K562 (cell line): Measurements from ENCODE around the gene FIGLA. TPM values are rescaled to one million over a fixed set of nuclear protein-coding genes. Genes with fewer than 3 reads are reported as not detected.

Experiments used
- ATAC-seq: fragments of 200-7000 bp; cut with Tn5 transposase; 3 replicates; pipeline ENCODE4 v1.9.1; 2020; ENCODE audit warnings: moderate library complexity
- BruUV-seq: library from RNA; stranded (reverse); fragments of 400-500 nt; replicated peaks from 2 replicates; lab custom pipeline; 2021; lab: Mats Ljungman, UMichigan
- CTCF ChIA-PET: fragments of 300-600 bp; formaldehyde crosslinking; extraction: SDS; loops from one replicate; lab custom pipeline; 2021; ENCODE audit warnings: low intra/inter-chr PET ratio; lab: Yijun Ruan, JAX
- POLR2A ChIA-PET: fragments of 300-600, 350-650 bp; sonication (Branson Sonifier 250); formaldehyde crosslinking; extraction: SDS; loops from one replicate; lab custom pipeline; 2021; ENCODE audit warnings: antibody characterized with exemption, inconsistent platforms; lab: Yijun Ruan, JAX
- DNase-seq, 4 experiments: peaks; one replicate each; pipeline versions ENCODE4 v3.0.0 to v3.0.0-alpha.2; 2011 to 2018; ENCODE audit warnings: low spot score in 3 of 4, mixed read lengths in 3 of 4; ENCODE audit errors: extremely low read depth in 1 of 4
- FAIRE-seq: peaks from 2 replicates; lab custom pipeline; 2011; peaks lifted over from hg19 to GRCh38; lab: Jason Lieb, UNC
- H2AFZ ChIP-seq: 2 replicates; pipeline ENCODE4 v1.6.0; 2011; ENCODE audit warnings: low read depth, low read length, control low read depth, inconsistent platforms
- H3K27ac ChIP-seq: fragments of 200-600 bp; 3 replicates; pipeline ENCODE4 v1.8.0; 2011; ENCODE audit warnings: low read depth, mild to moderate bottlenecking, control low read depth, inconsistent platforms, low read length, moderate library complexity, mixed read lengths; ENCODE audit errors: extremely low read depth
- H3K27me3 ChIP-seq, 2 experiments: fragments of 300-600 bp in 1 of 2; 2 replicates in 1 of 2; 3 replicates in 1 of 2; pipeline versions ENCODE4 v1.6.0 to v1.8.0; 2011; ENCODE audit warnings: inconsistent platforms in 2 of 2, low read length in 2 of 2, mild to moderate bottlenecking in 1 of 2, mixed read lengths in 1 of 2, moderate library complexity in 1 of 2; ENCODE audit not compliant: control insufficient read depth in 2 of 2, insufficient read depth in 2 of 2
- H3K36me3 ChIP-seq: fragments of 300-600 bp; 3 replicates; pipeline ENCODE4 v1.8.0; 2011; ENCODE audit warnings: mild to moderate bottlenecking, low read length, inconsistent platforms; ENCODE audit not compliant: control insufficient read depth, insufficient read depth
- H3K4me1 ChIP-seq, 2 experiments: fragments of 200-600 bp in 1 of 2; replicated peaks in 1 of 2; 2 replicates in 1 of 2; 3 replicates in 1 of 2; pipeline versions ENCODE4 v1.5.1 to v1.8.0; 2011; ENCODE audit warnings: inconsistent platforms in 2 of 2, low read length in 2 of 2, mild to moderate bottlenecking in 1 of 2, mixed read lengths in 1 of 2, moderate library complexity in 1 of 2; ENCODE audit not compliant: control insufficient read depth in 2 of 2, insufficient read depth in 2 of 2
- H3K4me2 ChIP-seq: 2 replicates; pipeline ENCODE4 v1.6.1; 2011; ENCODE audit warnings: low read length, control low read depth, inconsistent platforms, mixed read lengths; ENCODE audit not compliant: insufficient read depth
- H3K4me3 ChIP-seq: fragments of 200-600 bp; sonication (generic), shearing (Covaris generic); 2 replicates; pipeline ENCODE4 v1.5.1; 2016; ENCODE audit warnings: control low read depth, inconsistent platforms
- H3K79me2 ChIP-seq: fragments of 200-600 bp; 3 replicates; pipeline ENCODE4 v1.8.0; 2011; ENCODE audit warnings: low read length, inconsistent platforms; ENCODE audit not compliant: control insufficient read depth, insufficient read depth
- H3K9ac ChIP-seq, 2 experiments: 2 replicates each; pipeline versions ENCODE4 v1.6.0 to v1.6.1; 2011; ENCODE audit warnings: low read depth in 2 of 2, low read length in 2 of 2, control low read depth in 1 of 2, inconsistent platforms in 1 of 2, mild to moderate bottlenecking in 1 of 2, mixed read lengths in 1 of 2; ENCODE audit not compliant: insufficient read depth in 1 of 2
- H3K9me1 ChIP-seq: one replicate; pipeline ENCODE4 v1.6.0; 2011; ENCODE audit warnings: inconsistent platforms, mild to moderate bottlenecking, low read length, moderate library complexity; ENCODE audit not compliant: control insufficient read depth, insufficient read depth
- H3K9me3 ChIP-seq: replicated peaks from 2 replicates; pipeline ENCODE4 v1.5.1; 2011; ENCODE audit warnings: low read depth, low read length, inconsistent platforms; ENCODE audit not compliant: control insufficient read depth, insufficient read depth
- H4K20me1 ChIP-seq: replicated peaks from 2 replicates; pipeline ENCODE4 v1.6.1; 2011; ENCODE audit warnings: low read length, inconsistent platforms, mixed read lengths; ENCODE audit not compliant: control insufficient read depth, insufficient read depth
- FOXJ3 ChIP-seq: sonication (generic); formaldehyde crosslinking; IDR thresholded peaks from 2 replicates; pipeline ENCODE4 v1.4.0; 2020; ENCODE audit warnings: mild to moderate bottlenecking, missing genetic modification reagents
- MEIS2 ChIP-seq: fragments of 450-650 bp; IDR thresholded peaks from 2 replicates; pipeline ENCODE4 v1.6.1; 2014; ENCODE audit warnings: mild to moderate bottlenecking; ENCODE audit not compliant: partially characterized antibody
- TCF7 ChIP-seq: sonication (generic); IDR thresholded peaks from 2 replicates; pipeline ENCODE4 v1.6.1; 2016; ENCODE audit warnings: antibody characterized with exemption, borderline replicate concordance
- WGBS: fragments of 100-300 bp; shearing (Covaris generic); methylation state at CpG from one replicate; pipeline ENCODE4 v1.1.6; 2016; ENCODE audit warnings: low coverage, mixed read lengths; ENCODE audit not compliant: insufficient coverage; ENCODE audit errors: missing lambda C conversion rate; 5-methylcytosine and 5-hydroxymethylcytosine counted together
- in situ Hi-C: fragments of 300-500 bp; cut with MboI; formaldehyde crosslinking; loops from 4 replicates; pipeline ENCODE4 v1.15.0; 2018; ENCODE audit warnings: inconsistent platforms, mixed read lengths
- intact Hi-C: fragments of 100-400 bp; cut with micrococcal nuclease; formaldehyde crosslinking; loops from 2 replicates; pipeline ENCODE4 v1.14.2; 2022
- polyA plus RNA-seq, 8 experiments: library from polyadenylated mRNA; depleted of rRNA in 4 of 8; stranded (reverse) in 5 of 8; unstranded in 3 of 8; fragments of >200 nt; fragmentation: Nextera tagmentation in 2 of 8; fragmentation: Illumina TruSeq in 1 of 8; extraction: Ambion mirVana in 2 of 8; extraction: Trizol in 1 of 8; gene quantifications; 2 replicates each; pipeline versions ENCODE4 v1.2.1 to v1.2.3, GENCODE V29; 2011 to 2014; ENCODE audit warnings: inconsistent platforms in 1 of 8, missing spikeins in 1 of 8
- total RNA-seq, 7 experiments: library from RNA; depleted of rRNA in 6 of 7; stranded (reverse); fragments of >200 nt in 6 of 7; fragmentation: Illumina TruSeq in 2 of 7; extraction: Trizol in 2 of 7; gene quantifications; 2 replicates each; pipeline versions ENCODE4 v1.2.1 to v1.2.3, GENCODE V29; 2011 to 2021; ENCODE audit warnings: low replicate concordance in 1 of 7
- TF ChIP-seq, protein P1 (sequence below): fragments of 150-350 bp; conservative IDR thresholded peaks from 2 replicates; pipeline ENCODE4 v1.6.1; 2014; ENCODE audit warnings: low read length

Gene FIGLA
- total and polyA plus RNA-seq, 9 of the 15 experiments (the other 6 are each of a cell fraction or from before 2014, with no cell fraction given): not detected

DNA sequence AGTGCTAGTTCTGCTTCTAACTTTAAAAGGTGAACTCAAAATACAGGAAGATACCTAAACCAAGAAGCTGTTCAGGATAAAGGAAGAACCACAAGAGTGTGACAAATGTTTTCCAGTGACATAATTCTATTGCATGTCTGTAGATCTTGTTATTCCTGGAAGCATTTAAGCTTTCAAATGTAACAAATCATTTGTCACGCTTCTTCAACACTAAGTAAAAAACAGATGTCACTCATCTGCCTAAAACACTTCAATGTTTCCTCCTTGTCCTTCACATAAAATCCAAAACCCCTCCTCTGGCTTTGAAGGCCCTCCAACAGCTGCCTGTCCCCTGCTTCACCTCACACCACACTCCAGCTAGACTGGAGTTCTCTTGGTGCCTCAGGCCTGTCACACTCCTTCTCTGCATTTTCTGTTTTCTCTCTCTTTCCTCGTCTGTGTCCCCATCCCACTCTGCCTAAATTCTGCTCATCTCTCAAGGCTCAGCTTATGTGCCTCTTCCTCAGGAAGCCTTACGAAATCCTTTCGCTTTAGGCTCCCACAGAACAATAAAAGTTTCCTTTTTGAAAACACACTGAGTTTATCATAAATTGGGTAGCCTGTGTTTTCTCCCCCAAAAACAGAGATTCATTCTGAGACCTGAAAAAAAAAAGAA, 36.4 kb upstream of the FIGLA start:
- Histone ChIP-seq H2AFZ (no peak overlapping the region), H3K9ac (no peak overlapping the region), H3K4me2 (no peak overlapping the region), H3K27me3 (peaks cover 21 to 51% of the 10 kb centered on the region in 2 experiments), H4K20me1 (no peaks in the 10 kb centered on the region), H3K9me1 (no peaks in the 10 kb centered on the region), H3K27ac (no peak overlapping the region), H3K9me3 (no peaks in the 10 kb centered on the region), H3K79me2 (no peaks in the 10 kb centered on the region), H3K4me1 (no peaks in the 10 kb centered on the region; a peak in 1 of 5 replicates), H3K36me3 (no peaks in the 10 kb centered on the region), H3K4me3 (no peak overlapping the region)
- POLR2A ChIA-PET: interaction anchor here (1.4 kb wide), 1 partner anchor 10 kb away, joined by 4 read pairs; no protein-coding TSS in a partner anchor
- in situ Hi-C loops (no loop called here), intact Hi-C loops (no loop called here)
- TF ChIP-seq MEIS2: peak; percentile 25
- TF ChIP-seq FOXJ3: no peak
- TF ChIP-seq, protein P1, sequence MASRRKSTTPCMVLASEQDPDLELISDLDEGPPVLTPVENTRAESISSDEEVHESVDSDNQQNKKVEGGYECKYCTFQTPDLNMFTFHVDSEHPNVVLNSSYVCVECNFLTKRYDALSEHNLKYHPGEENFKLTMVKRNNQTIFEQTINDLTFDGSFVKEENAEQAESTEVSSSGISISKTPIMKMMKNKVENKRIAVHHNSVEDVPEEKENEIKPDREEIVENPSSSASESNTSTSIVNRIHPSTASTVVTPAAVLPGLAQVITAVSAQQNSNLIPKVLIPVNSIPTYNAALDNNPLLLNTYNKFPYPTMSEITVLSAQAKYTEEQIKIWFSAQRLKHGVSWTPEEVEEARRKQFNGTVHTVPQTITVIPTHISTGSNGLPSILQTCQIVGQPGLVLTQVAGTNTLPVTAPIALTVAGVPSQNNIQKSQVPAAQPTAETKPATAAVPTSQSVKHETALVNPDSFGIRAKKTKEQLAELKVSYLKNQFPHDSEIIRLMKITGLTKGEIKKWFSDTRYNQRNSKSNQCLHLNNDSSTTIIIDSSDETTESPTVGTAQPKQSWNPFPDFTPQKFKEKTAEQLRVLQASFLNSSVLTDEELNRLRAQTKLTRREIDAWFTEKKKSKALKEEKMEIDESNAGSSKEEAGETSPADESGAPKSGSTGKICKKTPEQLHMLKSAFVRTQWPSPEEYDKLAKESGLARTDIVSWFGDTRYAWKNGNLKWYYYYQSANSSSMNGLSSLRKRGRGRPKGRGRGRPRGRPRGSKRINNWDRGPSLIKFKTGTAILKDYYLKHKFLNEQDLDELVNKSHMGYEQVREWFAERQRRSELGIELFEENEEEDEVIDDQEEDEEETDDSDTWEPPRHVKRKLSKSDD: no peak
- TF ChIP-seq TCF7: no peak
- ATAC-seq (no peak), FAIRE-seq (no peak), DNase-seq (no peak)
- no TSS peak for BruUV-seq
- CTCF ChIA-PET: no interaction called here
- WGBS: 4% methylated on average over 3 of the region's 4 CpGs
